ENCODE results near the gene NUDT16L1.

- TF ChIP-seq, protein P1, sequence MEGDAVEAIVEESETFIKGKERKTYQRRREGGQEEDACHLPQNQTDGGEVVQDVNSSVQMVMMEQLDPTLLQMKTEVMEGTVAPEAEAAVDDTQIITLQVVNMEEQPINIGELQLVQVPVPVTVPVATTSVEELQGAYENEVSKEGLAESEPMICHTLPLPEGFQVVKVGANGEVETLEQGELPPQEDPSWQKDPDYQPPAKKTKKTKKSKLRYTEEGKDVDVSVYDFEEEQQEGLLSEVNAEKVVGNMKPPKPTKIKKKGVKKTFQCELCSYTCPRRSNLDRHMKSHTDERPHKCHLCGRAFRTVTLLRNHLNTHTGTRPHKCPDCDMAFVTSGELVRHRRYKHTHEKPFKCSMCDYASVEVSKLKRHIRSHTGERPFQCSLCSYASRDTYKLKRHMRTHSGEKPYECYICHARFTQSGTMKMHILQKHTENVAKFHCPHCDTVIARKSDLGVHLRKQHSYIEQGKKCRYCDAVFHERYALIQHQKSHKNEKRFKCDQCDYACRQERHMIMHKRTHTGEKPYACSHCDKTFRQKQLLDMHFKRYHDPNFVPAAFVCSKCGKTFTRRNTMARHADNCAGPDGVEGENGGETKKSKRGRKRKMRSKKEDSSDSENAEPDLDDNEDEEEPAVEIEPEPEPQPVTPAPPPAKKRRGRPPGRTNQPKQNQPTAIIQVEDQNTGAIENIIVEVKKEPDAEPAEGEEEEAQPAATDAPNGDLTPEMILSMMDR (IDR thresholded peaks at IDR 0.05; ENCODE audit: low read depth, low read length) = no peak
- TF ChIP-seq POLR2A (IDR thresholded peaks at IDR 0.05; ENCODE audit: extremely low read depth, insufficient read length) = no peak
Observed at GRCh38 chr16:4660454-4661007, 32.8 kb upstream of the NUDT16L1 start.
